GM12801 (cell line): ENCODE data around the gene DRC7.

Experiments used
- CTCF ChIP-seq: IDR thresholded peaks from one replicate; pipeline ENCODE4 v1.5.1; 2011; ENCODE audit warnings: control low read depth; ENCODE audit not compliant: insufficient read length; ENCODE audit errors: extremely low read depth

The DRC7 gene

GRCh38 chr16:57694231-57694724, 328 bp upstream of the DRC7 start:
- no peak for TF ChIP-seq CTCF

- TF ChIP-seq CTCF = no peak
Measured at GRCh38 chr16:57695680-57696069, 1.1 kb downstream of the DRC7 start.

GRCh38 chr16:57696240-57696639, 1.6 kb downstream of the DRC7 start:
- TF ChIP-seq CTCF = no peak

GRCh38 chr16:57697896-57698537, 3.4 kb downstream of the DRC7 start:
- TF ChIP-seq CTCF = no peak

GRCh38 chr16:57698812-57699405, 4.3 kb downstream of the DRC7 start:
- no peak for TF ChIP-seq CTCF

- TF ChIP-seq CTCF = no peak
Measured at GRCh38 chr16:57699481-57699880, 4.9 kb downstream of the DRC7 start.

- TF ChIP-seq CTCF = no peak
Measured at GRCh38 chr16:57699899-57700298, 5.3 kb downstream of the DRC7 start.
